ENCODE measurements around the gene DGKH.
A peak's percentile ranks its signal among the peaks of the same experiment; 100 is the strongest.
"Not testable (repeated sequence)": the region's sequence is repeated elsewhere in the genome, so short reads cannot be mapped to it uniquely, and the experiment has no call there.

The DGKH gene

DNA sequence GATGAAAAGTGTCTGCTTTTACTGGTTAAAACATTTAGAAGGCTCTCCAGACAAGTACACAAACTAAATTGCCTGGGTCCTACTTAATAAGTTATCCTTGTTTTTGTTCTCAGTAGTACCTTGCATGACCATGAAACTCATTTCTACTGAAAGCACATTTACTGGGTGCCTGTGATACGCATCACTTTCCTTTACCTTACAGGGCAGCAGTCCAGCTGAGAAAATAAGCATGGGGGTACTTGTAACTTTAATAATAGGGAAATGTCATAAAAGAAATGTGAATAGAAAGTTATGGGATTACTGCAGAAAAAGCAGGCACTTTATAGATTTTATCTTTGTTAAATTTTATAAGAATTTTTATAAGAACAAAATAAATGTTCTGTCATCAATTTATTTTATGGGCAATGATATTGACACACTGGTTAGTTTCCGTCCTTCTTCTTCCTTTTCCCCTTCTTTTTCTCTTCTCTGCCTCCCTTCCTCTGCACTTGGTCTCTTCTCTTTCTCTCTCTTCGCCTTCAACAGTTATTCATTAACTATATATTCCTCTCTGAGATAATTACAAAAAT, 116.2 kb downstream of the DGKH start:
- DNase-seq (ENCODE audit: low read depth) = no peak

DNA sequence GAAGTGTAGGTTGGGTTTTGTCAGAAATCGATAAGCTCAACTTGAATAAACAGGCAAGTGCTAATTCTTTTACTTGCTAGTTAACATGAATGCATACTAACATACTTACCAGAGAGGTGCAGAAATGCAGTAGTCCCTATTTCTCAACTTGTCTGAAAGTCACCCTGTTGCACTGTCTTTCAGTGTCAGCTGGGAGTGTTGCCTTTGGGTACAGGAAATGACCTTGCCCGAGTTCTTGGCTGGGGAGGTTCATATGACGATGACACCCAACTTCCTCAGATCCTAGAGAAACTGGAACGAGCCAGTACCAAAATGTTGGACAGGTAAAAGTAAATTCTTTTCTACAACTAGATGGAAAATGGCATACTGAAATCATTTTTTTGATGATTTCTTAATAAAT, 120.0 kb downstream of the DGKH start:
- no peak for DNase-seq (ENCODE audit: low read depth)

DNA sequence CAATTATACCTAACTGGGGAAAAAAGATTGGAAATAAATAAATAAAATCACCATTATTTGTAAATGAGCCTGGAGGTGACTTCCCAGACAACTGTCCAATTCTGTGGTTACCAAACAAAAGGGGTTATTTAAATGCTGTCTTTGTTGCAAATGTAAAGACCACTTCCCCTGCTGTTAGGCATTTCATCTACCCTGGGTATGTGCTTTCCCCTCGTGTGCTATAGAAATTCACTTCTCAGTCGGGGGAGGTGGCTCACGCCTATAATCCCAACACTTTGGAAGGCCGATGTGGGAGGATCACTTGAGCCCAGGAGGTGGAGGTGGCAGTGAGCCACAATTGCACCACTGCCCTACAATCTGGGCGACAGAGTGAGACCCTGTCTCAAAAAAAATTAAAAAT, 121.6 kb downstream of the DGKH start:
- DNase-seq (ENCODE audit: low read depth) = no peak

DNA sequence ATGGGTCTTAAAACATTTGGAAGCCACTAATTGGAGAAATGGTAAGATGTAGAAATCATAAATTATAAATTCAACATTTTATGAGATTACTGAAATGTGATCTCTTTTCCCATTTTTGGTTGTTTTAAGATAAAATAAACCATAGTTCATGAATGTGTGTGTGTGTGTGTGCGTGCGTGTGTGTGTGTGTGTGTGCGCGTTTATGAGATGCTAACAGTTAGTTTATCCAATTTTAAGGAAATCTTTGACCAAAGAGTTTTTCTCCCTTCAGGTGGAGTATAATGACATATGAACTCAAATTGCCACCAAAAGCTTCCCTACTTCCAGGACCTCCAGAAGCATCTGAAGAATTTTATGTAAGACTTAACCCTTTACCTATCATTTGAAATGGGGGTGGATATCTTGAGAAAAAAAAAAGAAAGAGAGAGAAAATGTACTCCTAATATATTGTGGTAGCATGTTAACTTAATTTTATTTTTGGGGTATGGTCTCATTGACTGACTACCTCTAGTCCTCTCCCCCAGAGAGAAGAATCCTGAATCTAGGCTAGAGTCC, 125.4 kb downstream of the DGKH start:
- DNase-seq (ENCODE audit: low read depth) = no peak

DNA sequence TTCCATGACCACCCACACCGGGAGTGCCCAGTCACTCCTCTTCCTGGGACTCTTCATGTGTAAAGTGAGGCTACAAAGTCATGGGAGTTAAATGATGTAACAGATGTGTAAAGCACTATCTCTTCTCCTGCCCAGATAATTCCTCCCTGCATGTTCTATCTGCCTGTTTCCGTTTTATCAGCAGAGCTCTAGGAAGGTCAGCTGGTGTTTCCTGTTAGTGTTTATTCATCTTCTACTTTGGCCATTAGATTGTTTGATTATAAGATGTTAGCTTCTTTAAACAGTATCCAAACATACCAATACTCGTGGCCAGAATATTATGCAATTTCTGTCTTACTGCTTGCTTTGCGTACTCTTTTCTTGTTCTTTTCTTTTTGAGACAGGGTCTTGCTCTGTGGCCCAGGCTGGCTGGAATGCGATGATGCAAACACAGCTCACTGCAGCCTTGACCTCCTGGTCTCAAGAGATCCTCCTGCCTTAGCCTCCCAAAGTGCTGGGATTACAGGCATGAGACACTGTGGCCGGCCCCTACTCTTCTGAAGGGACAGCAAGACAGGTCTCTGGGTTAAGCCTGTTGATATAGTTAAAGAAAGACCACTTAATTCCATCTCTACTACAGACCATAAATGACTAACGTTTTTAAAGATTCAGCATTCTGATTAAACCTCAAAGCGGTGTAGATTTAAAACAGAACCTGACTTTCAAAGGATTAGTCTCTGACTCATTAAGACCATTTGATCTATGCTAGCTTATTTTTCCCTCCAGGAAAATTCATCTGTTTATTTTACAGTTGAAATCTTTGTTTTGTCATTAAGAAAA, 126.1 kb downstream of the DGKH start:
- no peak for DNase-seq (ENCODE audit: low read depth)

DNA sequence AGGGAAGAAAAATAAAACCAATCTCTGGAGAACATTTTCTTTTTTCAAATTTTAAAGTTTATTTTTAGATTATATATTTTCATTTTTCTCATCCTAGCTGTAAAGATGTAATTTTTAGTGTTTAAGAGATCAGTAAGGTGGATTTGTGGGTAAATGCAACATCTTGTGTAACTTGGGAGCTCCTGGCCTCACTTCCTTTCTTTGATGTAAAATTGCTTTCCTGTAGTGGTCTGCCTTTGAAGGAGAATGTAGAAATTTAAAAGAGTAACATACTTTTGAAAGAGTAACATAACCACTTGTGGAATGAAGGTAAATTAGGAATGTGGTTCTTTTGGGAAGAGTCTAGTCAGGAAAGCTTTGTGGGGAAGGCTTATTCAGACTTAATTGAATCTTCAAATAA, 127.8 kb downstream of the DGKH start:
- DNase-seq (ENCODE audit: low read depth) = no peak

DNA sequence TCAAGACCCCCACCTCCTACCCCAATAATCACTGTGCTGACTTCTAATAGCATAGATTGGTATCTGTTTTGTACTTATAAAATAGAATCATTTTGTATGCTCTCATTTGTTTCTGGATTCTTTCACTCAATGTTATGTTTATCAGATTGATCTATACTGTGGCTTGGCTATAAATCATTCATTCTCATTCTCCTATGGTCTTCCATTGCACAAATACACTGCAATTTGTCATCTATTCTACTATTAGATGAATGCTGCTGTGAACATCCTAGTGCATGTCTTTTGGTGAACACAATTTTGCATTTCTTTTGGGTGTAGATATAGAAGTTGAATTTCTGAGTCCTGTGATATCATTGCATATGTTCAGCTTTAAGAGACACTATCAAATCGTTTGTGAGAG, 128.7 kb downstream of the DGKH start:
- no peak for DNase-seq (ENCODE audit: low read depth)

DNA sequence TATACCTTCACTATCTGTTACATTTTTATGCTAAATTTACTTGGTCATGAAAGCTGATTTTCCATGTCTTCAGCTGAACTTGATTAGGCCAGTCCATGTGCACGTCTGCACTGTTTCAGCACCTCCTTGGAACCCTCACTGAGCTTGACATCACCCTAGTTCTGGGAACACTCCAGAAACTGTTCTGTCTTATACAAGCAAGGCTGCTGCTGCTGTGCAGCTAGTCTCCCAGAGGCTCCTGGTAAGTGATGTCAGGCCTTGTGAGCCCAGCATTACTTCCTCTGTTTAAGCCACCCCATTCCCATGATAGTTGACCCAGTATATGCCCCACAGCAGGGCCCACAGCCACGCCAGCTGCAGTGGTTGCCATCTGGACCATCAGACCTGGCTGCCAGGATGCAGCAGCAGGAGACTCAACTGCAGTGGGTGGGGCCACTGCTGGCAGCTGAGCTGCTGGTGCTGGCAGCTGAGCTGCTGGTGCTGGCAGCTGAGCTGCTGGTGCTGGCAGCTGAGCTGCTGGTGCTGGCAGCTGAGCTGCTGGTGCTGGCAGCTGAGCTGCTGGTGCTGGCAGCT, 133.0 kb downstream of the DGKH start:
- no peak for DNase-seq (ENCODE audit: low read depth)

DNA sequence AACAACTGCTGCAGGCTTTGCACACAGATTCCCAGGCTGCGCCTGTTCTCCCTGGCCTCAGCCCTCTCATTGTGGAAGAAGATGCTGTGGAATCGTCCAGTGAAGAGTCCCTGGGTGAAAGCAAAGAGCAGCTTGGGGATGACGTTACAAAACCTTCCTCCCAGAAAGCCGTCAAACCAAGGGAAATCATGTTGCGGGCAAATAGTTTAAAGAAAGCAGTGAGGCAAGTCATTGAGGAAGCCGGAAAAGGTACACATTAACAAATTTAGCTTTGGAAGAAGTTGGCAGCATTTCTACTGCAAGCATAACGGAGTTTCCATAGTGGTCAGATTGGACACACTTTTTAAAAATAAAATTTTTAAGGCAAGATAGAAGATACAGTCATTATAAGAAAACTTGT, 140.6 kb downstream of the DGKH start:
- no peak for DNase-seq (ENCODE audit: low read depth)

DNA sequence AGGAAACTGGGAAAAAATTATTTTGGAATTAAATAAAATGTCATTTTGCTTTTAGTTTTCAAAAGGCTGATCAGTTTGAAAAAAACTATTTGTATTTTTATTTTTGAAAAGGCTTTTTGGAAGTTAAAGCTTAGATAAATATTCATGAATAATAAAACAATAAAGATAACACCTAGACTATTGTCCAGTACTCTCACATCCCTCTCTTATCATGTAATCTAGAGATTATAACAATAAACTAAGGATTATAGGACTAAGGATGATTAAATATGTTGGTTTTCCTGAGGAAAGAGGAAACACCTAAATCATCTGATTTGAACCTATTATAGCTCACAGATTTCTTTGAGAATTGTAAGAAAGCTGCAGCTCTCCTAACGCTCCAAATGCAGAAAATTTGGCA, 142.1 kb downstream of the DGKH start:
- DNase-seq (ENCODE audit: low read depth) = no peak

DNA sequence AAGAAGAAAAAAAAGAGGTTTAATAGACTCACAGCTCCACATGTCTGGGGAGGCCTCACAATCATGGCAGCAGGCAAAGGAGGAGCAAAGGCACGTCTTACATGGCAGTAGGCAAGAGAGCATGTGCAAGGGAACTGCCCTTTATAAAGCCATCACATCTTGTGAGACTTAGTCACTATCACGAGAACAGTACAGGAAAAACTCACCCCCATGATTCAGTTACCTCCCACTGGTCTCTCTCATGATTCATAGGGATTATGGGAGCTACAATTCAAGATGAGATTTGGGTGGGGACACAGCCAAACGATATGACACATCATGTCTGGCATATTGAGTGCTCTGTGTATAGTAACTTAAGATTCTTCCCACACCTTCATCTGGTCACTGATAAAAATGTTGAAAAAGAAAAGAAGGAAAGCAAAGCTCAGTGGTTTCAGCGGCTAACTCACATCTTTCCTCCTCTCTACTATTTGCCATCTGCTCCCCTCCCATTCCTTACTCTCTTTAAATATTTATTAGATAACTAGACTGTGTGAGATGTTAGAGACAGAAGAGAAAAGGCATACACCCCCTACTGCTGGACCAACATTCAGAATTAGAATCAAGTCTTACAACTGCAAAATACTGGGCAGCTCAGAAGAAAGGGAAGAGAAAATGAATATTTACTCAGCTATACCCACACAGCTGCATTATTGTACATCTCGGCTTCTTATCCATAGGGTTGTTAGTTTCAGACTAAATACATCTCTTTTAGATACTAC, 163.4 kb downstream of the DGKH start:
- peak; percentile 2 for DNase-seq (ENCODE audit: low read depth)

DNA sequence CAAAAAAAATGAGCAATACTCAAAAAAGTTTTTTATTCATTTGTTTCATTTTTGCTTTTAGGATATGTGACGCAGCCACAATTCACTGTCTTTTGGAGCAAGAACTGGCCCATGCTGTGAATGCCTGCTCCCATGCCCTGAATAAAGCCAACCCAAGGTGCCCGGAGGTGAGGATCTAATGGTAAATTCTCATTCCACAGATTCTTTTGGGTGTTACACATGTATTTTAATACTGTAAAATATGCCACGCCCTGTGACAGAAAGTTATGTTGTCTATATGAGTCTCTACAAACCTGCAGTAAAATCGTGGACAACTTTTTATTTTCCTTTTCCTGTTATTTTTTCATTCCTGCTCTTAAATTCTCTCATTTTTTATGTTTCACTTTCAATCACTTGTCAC, 166.0 kb downstream of the DGKH start:
- DNase-seq (ENCODE audit: low read depth) = no peak

DNA sequence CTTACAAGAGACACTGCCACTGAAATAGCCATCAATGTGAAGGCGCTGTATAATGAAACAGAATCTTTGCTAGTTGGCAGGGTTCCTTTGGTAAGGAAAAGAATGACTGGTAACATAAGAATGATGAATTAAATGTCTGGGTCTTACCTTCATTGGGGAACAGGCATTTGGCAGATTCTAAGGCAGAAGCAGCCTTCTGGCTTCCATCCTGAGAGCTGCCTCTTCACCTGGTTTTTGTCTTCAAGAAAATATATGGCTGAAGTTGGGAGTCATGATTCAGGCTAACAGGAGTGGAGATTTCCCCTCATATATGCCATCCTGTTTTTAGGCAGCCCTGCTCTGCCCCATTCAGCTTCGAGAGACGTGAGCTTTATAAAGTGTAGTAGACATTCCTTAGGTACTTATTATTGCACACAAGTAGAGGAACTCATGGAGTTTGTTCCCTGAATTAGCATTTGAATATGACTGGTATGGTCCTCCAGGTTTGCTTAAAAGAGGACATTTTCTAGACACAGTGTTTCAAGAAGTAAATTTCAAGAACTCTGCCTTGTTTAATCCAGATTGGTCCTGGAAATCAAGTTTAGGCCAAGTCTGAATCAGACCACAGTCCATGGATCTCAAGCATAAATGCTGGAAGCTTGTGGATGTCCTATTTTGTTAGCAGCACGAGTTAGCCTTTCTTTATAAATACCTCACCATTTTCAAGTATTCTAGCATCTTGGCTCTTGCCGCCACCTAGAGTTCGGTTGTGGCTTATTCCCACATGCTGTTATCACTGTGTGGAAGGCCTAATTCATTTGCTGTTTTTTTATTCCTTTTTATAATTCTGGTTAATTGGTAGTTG, 167.4 kb downstream of the DGKH start:
- DNase-seq (ENCODE audit: low read depth) = no peak

DNA sequence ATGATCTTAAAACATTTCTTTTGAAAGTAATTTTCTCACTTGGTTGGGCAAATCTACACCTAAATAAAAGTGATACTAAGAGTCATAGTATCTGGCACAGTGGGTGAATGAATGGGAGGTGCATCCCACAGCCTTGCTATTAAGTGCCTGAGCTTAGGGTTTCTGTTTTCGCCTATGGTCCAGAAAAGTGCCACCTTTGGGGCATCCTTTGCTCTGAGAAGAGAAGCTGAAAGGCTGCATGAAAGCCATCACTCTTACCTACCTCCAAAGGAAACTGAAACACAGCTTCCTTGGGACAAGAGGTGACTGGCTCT, 167.9 kb downstream of the DGKH start:
- DNase-seq (ENCODE audit: low read depth) = no peak

DNA sequence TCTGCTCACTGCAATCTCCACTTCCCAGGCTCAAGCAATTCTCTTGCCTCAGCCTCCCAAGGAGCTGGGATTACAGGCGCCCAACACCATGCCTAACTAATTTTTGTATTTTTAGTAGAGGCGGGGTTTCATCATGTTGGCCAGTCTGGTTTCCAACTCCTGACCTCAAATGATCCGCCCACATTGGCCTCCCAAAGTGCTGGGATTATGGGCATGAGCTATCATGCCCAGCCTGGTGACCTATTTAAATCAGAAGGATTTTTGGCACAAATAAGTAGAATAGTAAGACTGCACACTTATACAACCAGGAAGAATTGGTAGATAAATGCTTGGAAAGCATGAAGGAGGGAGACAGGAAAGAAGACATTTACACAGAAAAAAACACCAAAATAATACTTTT, 170.1 kb downstream of the DGKH start:
- no peak for DNase-seq (ENCODE audit: low read depth)

DNA sequence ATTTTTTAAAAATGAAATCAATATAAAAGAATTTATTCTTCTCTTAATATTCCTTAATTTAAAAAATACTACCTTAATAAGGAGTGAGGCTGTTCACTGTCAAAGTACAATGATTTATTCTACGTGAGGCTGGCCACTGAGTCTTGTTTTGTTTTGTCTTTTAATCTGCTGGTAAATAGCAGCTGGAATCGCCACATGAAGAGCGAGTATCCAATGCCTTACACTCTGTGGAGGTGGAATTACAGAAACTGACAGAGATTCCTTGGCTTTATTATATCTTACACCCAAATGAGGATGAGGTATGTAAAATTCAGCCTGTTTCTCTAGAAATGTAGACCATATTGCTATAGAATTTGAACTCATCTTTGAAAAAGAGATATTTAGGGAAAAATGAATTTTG, 170.6 kb downstream of the DGKH start:
- no peak for DNase-seq (ENCODE audit: low read depth)

DNA sequence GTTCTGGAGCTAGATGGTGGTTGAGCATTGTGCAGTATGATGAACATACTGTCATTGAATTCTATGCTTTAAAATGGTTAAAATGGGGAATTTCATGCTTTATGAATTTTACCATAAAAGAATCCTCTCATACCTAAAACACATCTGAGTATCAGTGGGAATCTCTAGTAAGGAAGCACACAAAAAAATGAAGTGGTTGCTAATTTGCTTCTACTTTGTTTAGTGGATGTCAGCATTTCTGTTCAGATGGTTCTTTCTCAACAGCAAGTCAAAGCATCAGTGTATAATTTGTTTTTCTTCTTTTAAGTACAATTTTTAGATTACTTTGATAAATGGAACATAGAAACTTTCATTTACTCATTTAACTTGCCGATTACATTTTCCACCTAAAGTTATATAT, 171.4 kb downstream of the DGKH start:
- no peak for DNase-seq (ENCODE audit: low read depth)

DNA sequence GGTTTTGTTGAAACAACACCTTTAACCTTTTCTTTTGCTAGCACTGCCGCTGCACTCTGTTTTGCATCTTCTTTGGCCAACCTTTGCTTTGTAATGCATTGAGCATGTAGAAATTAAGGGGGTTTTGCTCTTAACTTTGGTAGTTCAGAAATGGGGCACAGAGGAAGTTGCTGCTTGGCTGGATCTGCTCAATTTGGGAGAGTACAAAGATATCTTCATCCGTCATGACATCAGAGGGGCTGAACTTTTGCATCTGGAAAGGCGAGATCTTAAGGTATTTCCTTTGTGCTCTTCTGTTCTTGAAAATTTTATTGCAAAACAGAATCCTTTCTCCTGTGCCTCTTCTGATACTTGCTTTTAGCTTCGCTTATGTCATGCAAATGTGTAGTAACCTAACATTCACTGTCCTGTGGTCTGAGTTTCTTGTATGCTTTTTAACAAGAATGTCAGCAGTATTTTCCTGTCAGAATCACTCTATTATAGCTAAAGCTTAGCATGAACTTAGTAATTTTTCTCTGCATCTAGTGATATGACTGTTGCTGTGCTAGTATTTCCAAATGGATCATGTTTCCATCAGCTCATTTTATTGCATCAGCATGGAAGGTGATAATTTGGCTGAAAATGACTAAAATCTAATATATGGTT, 172.8 kb downstream of the DGKH start:
- DNase-seq (ENCODE audit: low read depth) = no peak

DNA sequence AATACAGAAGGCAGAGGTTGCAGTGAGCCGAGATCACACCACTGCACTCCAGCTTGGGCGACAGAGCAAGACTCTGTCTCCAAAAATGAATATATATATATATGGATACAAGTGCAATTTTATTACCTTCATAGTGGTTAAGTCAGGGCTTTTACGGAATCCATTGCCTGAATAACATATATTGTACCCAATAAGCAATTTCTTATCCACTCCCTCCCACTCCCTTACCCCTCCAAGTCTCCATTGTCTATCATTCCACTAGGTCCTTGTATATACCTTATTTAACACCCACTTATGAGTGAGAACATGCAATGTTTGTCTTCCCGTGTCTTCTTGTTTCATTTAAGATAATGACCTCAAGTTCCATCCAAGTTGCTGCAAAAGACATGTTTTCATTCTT, 175.2 kb downstream of the DGKH start:
- no peak for DNase-seq (ENCODE audit: low read depth)

DNA sequence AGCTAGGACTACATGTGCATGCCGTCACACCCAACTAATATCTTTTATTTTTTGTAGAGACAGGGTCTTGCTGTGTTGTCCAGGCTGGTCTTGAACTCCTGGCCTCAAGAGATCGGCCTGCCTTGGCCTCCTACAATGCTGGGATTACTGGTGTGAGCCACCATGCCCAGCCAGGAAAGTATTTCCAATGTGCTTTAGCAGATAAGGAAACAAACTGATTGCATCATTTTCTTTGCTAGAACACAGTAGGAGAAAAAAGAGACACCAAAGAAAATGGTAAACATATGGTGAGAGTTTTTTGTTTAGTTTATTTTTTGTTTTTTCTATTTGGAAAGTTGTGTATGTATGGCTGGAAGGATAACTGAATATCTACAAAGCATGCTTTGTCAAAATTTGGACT, 176.6 kb downstream of the DGKH start:
- no peak for DNase-seq (ENCODE audit: low read depth)

DNA sequence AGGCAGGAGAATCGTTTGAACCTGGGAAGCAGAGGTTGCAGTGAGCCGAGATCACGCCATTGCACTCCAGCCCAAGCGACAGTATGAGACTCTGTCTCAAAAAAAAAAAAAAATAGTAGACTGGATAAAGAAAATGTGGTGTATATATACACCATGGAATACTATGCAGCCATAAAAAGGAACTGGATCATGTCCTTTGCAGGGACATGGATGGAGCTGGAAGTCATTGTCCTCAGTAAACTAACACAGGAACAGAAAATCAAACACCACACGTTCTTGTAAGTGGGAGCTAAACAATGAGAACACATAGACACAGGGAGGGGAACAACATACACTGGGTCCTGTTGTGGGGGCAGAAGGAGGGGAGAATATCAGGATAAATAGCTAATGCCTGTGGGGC, 178.3 kb downstream of the DGKH start:
- DNase-seq (ENCODE audit: low read depth) = not testable (repeated sequence)

Data from HS-5 (cell line).